Nephron (organoid): Measurements from ENCODE around the gene APMAP.
A peak's percentile ranks its signal among the peaks of the same experiment; 100 is the strongest.

Experiments
- H3K27ac Mint-ChIP-seq, 3 experiments: 2 replicates each; pipeline ENCODE4 v1.8.0; 2020; ENCODE audit warnings: mixed read lengths in 3 of 3, mild to moderate bottlenecking in 2 of 3, moderate library complexity in 1 of 3
- H3K27me3 Mint-ChIP-seq: 2 replicates; pipeline ENCODE4 v1.8.0; 2021; ENCODE audit warnings: low read depth, mild to moderate bottlenecking, moderate library complexity, mixed read lengths
- H3K36me3 Mint-ChIP-seq: 2 replicates; pipeline ENCODE4 v1.8.0; 2020; ENCODE audit warnings: low read depth, mixed read lengths
- H3K4me1 Mint-ChIP-seq: 2 replicates; pipeline ENCODE4 v1.8.0; 2020; ENCODE audit warnings: mixed read lengths
- H3K4me3 Mint-ChIP-seq, 3 experiments: 2 replicates each; pipeline ENCODE4 v1.8.0; 2020; ENCODE audit warnings: mild to moderate bottlenecking in 3 of 3, mixed read lengths in 3 of 3, moderate library complexity in 2 of 3
- H3K9me3 Mint-ChIP-seq: 2 replicates; pipeline ENCODE4 v1.8.0; 2020; ENCODE audit warnings: mixed read lengths
- CTCF ChIP-seq, 3 experiments: fragments of 200-600 bp; sonication (generic); IDR thresholded peaks; one replicate each; pipeline ENCODE4 v1.5.0; 2021; ENCODE audit warnings: antibody characterized with exemption in 3 of 3; ENCODE audit not compliant: unreplicated experiment in 3 of 3

Gene APMAP

DNA sequence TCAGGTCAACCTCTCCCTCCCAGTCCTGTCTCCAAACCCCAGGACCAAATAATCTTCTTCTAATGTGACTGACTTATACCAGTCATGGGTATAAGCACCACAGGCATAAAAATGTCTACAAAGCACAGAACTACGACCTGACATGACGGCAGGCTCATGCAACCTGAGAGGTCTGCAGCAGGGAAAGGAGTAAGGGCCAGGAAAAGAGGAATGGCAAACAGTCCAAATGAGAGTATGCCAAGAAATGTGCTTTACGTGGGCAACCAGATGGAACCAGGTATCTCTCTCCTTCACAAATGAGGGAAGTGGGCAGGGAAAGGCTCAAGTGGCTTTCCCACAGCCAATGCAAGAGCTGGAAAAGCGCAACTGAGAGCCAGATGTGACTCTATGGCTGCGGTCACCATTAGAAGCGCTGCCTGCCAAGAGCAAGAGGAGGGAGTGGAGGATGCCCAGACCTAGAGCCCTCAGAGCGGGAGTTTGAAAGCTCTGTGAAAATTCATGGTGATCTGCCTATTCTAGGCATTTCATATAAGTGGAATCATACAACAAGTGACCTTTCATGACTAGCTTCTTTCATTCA lies 6.0 kb downstream of the APMAP start:
- H3K4me3 Mint-ChIP-seq, result peak overlapping the region in 1 of 3 experiments; percentile 15
- peaks cover 13% of the 10 kb centered on the region for H3K4me1 Mint-ChIP-seq
- no peak overlapping the region for H3K27ac Mint-ChIP-seq
- no peaks in the 10 kb centered on the region for H3K27me3 Mint-ChIP-seq
- H3K9me3 Mint-ChIP-seq, result peaks cover 4% of the 10 kb centered on the region
- H3K36me3 Mint-ChIP-seq, result peaks cover 24% of the 10 kb centered on the region
- TF ChIP-seq CTCF (IDR thresholded peaks at IDR 0.05; ENCODE audit: unreplicated experiment in 3 of 3), result no peak

DNA sequence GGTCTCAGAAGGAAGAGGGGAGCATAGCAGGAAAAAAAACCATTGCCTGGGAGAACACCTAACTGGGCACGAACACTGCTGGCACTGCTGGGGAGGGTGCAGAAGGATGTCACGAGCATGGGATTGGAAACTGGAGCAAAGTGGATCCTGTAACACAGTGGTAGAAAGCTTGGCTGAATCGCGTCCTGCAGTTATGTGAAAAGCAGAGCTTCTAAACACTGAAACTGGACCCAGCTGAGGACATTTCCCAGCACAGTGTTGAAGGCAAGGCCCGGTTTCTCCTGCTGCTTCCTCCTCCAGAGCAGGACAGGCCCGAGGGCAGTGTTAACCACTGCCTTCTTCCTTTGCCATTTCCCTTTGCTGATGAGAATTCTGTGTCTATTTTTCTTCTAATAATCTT lies 6.7 kb downstream of the APMAP start:
- Mint-ChIP-seq H3K9me3 (peaks cover 6% of the 10 kb centered on the region), H3K4me3 (no peak overlapping the region), H3K36me3 (peaks cover 31% of the 10 kb centered on the region), H3K4me1 (peaks cover 6% of the 10 kb centered on the region), H3K27me3 (no peaks in the 10 kb centered on the region), H3K27ac (no peak overlapping the region)
- TF ChIP-seq CTCF (IDR thresholded peaks at IDR 0.05; ENCODE audit: unreplicated experiment in 3 of 3), result no peak

GRCh38 chr20:24984961-24985640 lies 7.5 kb downstream of the APMAP start:
- no peak overlapping the region for H3K4me3 Mint-ChIP-seq
- peaks cover 8% of the 10 kb centered on the region for H3K9me3 Mint-ChIP-seq
- H3K27ac Mint-ChIP-seq, result no peak overlapping the region
- H3K4me1 Mint-ChIP-seq, result no peaks in the 10 kb centered on the region
- H3K36me3 Mint-ChIP-seq, result peaks cover 38% of the 10 kb centered on the region
- H3K27me3 Mint-ChIP-seq, result no peaks in the 10 kb centered on the region
- TF ChIP-seq CTCF (IDR thresholded peaks at IDR 0.05; ENCODE audit: unreplicated experiment in 3 of 3), result no peak

GRCh38 chr20:24983896-24984295 lies 8.7 kb downstream of the APMAP start:
- Mint-ChIP-seq H3K27me3 (no peaks in the 10 kb centered on the region), H3K27ac (peak overlapping the region in 2 of 3 experiments; percentile 31 to 33), H3K9me3 (peaks cover 13% of the 10 kb centered on the region), H3K4me1 (no peaks in the 10 kb centered on the region), H3K4me3 (no peak overlapping the region), H3K36me3 (peaks cover 50% of the 10 kb centered on the region)
- no peak for TF ChIP-seq CTCF (IDR thresholded peaks at IDR 0.05; ENCODE audit: unreplicated experiment in 3 of 3)

- Mint-ChIP-seq H3K27me3 (no peaks in the 10 kb centered on the region), H3K4me3 (no peak overlapping the region), H3K27ac (no peak overlapping the region), H3K9me3 (peaks cover 20% of the 10 kb centered on the region), H3K36me3 (peaks cover 71% of the 10 kb centered on the region), H3K4me1 (no peaks in the 10 kb centered on the region)
- TF ChIP-seq CTCF (IDR thresholded peaks at IDR 0.05; ENCODE audit: unreplicated experiment in 3 of 3), result no peak
Observed at GRCh38 chr20:24981790-24982189, 10.8 kb downstream of the APMAP start.

DNA sequence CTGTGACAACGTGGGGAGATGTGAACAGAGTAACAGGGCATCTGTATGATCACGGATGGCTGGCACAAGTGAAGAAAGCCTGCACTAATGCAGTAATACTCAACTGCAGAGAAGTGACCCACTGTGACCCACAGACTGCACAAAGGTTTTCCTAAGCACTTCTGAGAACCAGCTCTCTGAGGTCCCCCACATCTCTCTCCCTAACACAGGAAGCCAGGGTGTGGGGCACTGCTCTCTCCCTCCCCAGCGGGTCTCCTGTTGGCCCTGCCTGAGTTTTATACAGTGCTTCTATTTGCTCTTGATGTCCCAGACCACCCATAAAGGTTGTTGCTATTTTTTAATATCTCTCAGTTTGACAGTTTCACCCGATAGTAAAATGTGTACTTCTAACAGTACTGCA lies 11.3 kb downstream of the APMAP start:
- Mint-ChIP-seq H3K4me1 (no peaks in the 10 kb centered on the region), H3K36me3 (peaks cover 76% of the 10 kb centered on the region), H3K27me3 (no peaks in the 10 kb centered on the region), H3K27ac (no peak overlapping the region), H3K4me3 (no peak overlapping the region), H3K9me3 (peaks cover 25% of the 10 kb centered on the region)
- TF ChIP-seq CTCF (IDR thresholded peaks at IDR 0.05; ENCODE audit: unreplicated experiment in 3 of 3), result no peak
